Sigmoid colon (tissue), 7 donors: Measurements from ENCODE around the gene NRG3. TPM values are rescaled to one million over a fixed set of nuclear protein-coding genes. Genes with fewer than 3 reads are reported as not detected.

ENCODE experiments used
- DNase-seq: peaks from one replicate; pipeline ENCODE4 v3.0.0-alpha.2; 2019
- H3K27ac ChIP-seq, 4 donors: fragments of 200-600 bp; sonication (generic); one replicate each; pipeline ENCODE4 v1.5.1; 2016 to 2019; ENCODE audit warnings: mild to moderate bottlenecking in 1 of 4
- H3K27me3 ChIP-seq, 3 donors: fragments of 200-600 bp; sonication (generic); one replicate each; pipeline ENCODE4 v1.5.1; 2019; ENCODE audit warnings: mild to moderate bottlenecking in 1 of 3
- H3K36me3 ChIP-seq, 4 donors: fragments of 200-600 bp; sonication (generic); one replicate each; pipeline ENCODE4 v1.5.1; 2016 to 2019
- H3K4me1 ChIP-seq, 4 donors: fragments of 200-600 bp; sonication (generic); one replicate each; pipeline ENCODE4 v1.5.1; 2017 to 2019
- H3K4me3 ChIP-seq, 4 donors: fragments of 200-600 bp; sonication (generic); one replicate each; pipeline ENCODE4 v1.5.1; 2017 to 2019; ENCODE audit warnings: mild to moderate bottlenecking in 2 of 4, moderate library complexity in 1 of 4
- H3K9me3 ChIP-seq, 4 donors: fragments of 200-600 bp in 3 of 4; sonication (generic) in 3 of 4; one replicate each; pipeline versions ENCODE4 v1.5.1 to v1.6.1; 2013 to 2019
- CTCF ChIP-seq, 4 experiments: fragments of 450-650 bp in 3 of 4; fragments of 200-600 bp in 1 of 4; IDR thresholded peaks; one replicate each; pipeline ENCODE4 v1.5.1; 2016 to 2019; ENCODE audit warnings: antibody characterized with exemption in 4 of 4, mild to moderate bottlenecking in 3 of 4, moderate library complexity in 2 of 4
- EP300 ChIP-seq, 4 donors: sonication (generic); formaldehyde crosslinking; IDR thresholded peaks; one replicate each; pipeline ENCODE4 v1.6.1; 2017; ENCODE audit warnings: antibody characterized with exemption in 4 of 4
- POLR2A ChIP-seq, 2 donors: fragments of 450-650 bp; IDR thresholded peaks; one replicate each; pipeline ENCODE4 v1.6.1; 2016; ENCODE audit warnings: antibody characterized with exemption in 2 of 2, mild to moderate bottlenecking in 2 of 2, moderate library complexity in 2 of 2
- POLR2AphosphoS5 ChIP-seq, 4 donors: sonication (generic); formaldehyde crosslinking; IDR thresholded peaks; one replicate each; pipeline ENCODE4 v1.6.1; 2017; ENCODE audit warnings: antibody characterized with exemption in 4 of 4
- WGBS, 2 donors: extraction: QIAGEN DNeasy Blood & Tissue Kit; methylation state at CpG; one replicate each; pipeline ENCODE4 v1.1.7; 2013; 5-methylcytosine and 5-hydroxymethylcytosine counted together
- intact Hi-C: fragments of 100-400 bp; cut with DNase I; formaldehyde crosslinking; loops from one replicate; pipeline ENCODE4 v1.15.1; 2023
- polyA plus RNA-seq, 3 donors: library from polyadenylated mRNA; stranded (reverse); fragments of 200-250 nt; gene quantifications; one replicate each; pipeline ENCODE4 v1.2.3, GENCODE V29; 2013
- total RNA-seq, 4 donors: library from RNA; depleted of rRNA; stranded (reverse); fragments of >200 nt; gene quantifications; one replicate each; pipeline ENCODE4 v1.1.0, GENCODE V29; 2016
- donor health status: healthy with polysubstance abuse.
- donor health status: Bipolar disorder and iron deficiency.
- donor health status: healthy.

Gene NRG3
- total and polyA plus RNA-seq, 7 donors: 0.17 to 2.2 (median 0.82) TPM; not detected in 2

- Histone ChIP-seq H3K27ac (no peak overlapping the region), H3K4me1 (no peaks in the 10 kb centered on the region), H3K4me3 (no peak overlapping the region), H3K9me3 (no peaks in the 10 kb centered on the region), H3K27me3 (no peaks in the 10 kb centered on the region), H3K36me3 (no peaks in the 10 kb centered on the region)
- TF ChIP-seq POLR2AphosphoS5 (IDR thresholded peaks at IDR 0.05) (no peak), EP300 (IDR thresholded peaks at IDR 0.05) (no peak), CTCF (IDR thresholded peaks at IDR 0.05) (no peak)
- DNase-seq: no peak
- 71 to 72% methylated on average over 8 of the region's 8 CpGs for WGBS, 2 donors
- intact Hi-C loops: no loop called here
Measured at GRCh38 chr10:82282782-82283456, 407.9 kb downstream of the NRG3 start.

- Histone ChIP-seq H3K4me1 (no peaks in the 10 kb centered on the region), H3K27ac (no peak overlapping the region), H3K27me3 (no peaks in the 10 kb centered on the region), H3K9me3 (no peaks in the 10 kb centered on the region), H3K36me3 (no peaks in the 10 kb centered on the region), H3K4me3 (no peak overlapping the region)
- DNase-seq: no peak
- intact Hi-C loops: no loop called here
- WGBS, 2 donors: 93 to 95% methylated on average over 2 of the region's 2 CpGs
- no peak for TF ChIP-seq POLR2A (IDR thresholded peaks at IDR 0.05)
- no peak for TF ChIP-seq EP300 (IDR thresholded peaks at IDR 0.05)
- TF ChIP-seq POLR2AphosphoS5 (IDR thresholded peaks at IDR 0.05): no peak
- TF ChIP-seq CTCF (IDR thresholded peaks at IDR 0.05): no peak
Measured at GRCh38 chr10:82284180-82284579, 409.2 kb downstream of the NRG3 start.

GRCh38 chr10:82288461-82288881 is 413.5 kb downstream of the NRG3 start:
- DNase-seq: no peak
- TF ChIP-seq CTCF (IDR thresholded peaks at IDR 0.05) (no peak), EP300 (IDR thresholded peaks at IDR 0.05) (no peak), POLR2AphosphoS5 (IDR thresholded peaks at IDR 0.05) (no peak)
- intact Hi-C loops: no loop called here
- no peaks in the 10 kb centered on the region for H3K4me1 ChIP-seq
- no peak overlapping the region for H3K4me3 ChIP-seq
- no peaks in the 10 kb centered on the region for H3K27me3 ChIP-seq
- H3K9me3 ChIP-seq: no peaks in the 10 kb centered on the region
- WGBS, 2 donors: 77 to 90% methylated on average over 6 of the region's 6 CpGs
- H3K27ac ChIP-seq: no peak overlapping the region
- no peaks in the 10 kb centered on the region for H3K36me3 ChIP-seq

- Histone ChIP-seq H3K36me3 (no peaks in the 10 kb centered on the region), H3K4me1 (no peaks in the 10 kb centered on the region), H3K27me3 (no peaks in the 10 kb centered on the region), H3K4me3 (no peak overlapping the region), H3K9me3 (no peaks in the 10 kb centered on the region), H3K27ac (no peak overlapping the region)
- TF ChIP-seq POLR2AphosphoS5 (IDR thresholded peaks at IDR 0.05) (no peak), CTCF (IDR thresholded peaks at IDR 0.05) (no peak), EP300 (IDR thresholded peaks at IDR 0.05) (no peak), POLR2A (IDR thresholded peaks at IDR 0.05) (no peak)
- DNase-seq: no peak
- WGBS, 2 donors: 68 to 80% methylated on average over 3 of the region's 3 CpGs
- intact Hi-C loops: no loop called here
Measured at GRCh38 chr10:82289945-82290344, 415.0 kb downstream of the NRG3 start.

GRCh38 chr10:82294874-82295378 is 419.9 kb downstream of the NRG3 start:
- no peaks in the 10 kb centered on the region for H3K9me3 ChIP-seq
- no peak for TF ChIP-seq POLR2A (IDR thresholded peaks at IDR 0.05)
- no peak for TF ChIP-seq POLR2AphosphoS5 (IDR thresholded peaks at IDR 0.05)
- no peak for TF ChIP-seq CTCF (IDR thresholded peaks at IDR 0.05)
- no peak for TF ChIP-seq EP300 (IDR thresholded peaks at IDR 0.05)

More at GRCh38 chr10:82294874-82295378, 419.9 kb downstream of the NRG3 start:
- no peaks in the 10 kb centered on the region for H3K4me1 ChIP-seq
- H3K36me3 ChIP-seq: no peaks in the 10 kb centered on the region
- 70 to 79% methylated on average over 3 of the region's 3 CpGs for WGBS, 2 donors
- H3K27me3 ChIP-seq: no peaks in the 10 kb centered on the region
- intact Hi-C loops: no loop called here
- DNase-seq: no peak
- H3K27ac ChIP-seq: no peak overlapping the region
- H3K4me3 ChIP-seq: no peak overlapping the region
